SK-N-SH treated with all-trans-retinoic acid at 6 μM for 48 hours (cell line): ENCODE data around the gene S100G.
A peak's percentile ranks its signal among the peaks of the same experiment; 100 is the strongest.

Experiments used
- ATAC-seq: fragments of 200-7000 bp; cut with Tn5 transposase; 3 replicates; pipeline ENCODE4 v1.9.1; 2020; ENCODE audit warnings: mild to moderate bottlenecking, moderate library complexity
- ARNTL ChIP-seq: fragments of 450-650 bp; formaldehyde crosslinking; IDR thresholded peaks from 2 replicates; pipeline ENCODE4 v1.5.0; 2020; ENCODE audit warnings: low read depth, mild to moderate bottlenecking, moderate library complexity, borderline replicate concordance
- BACH2 ChIP-seq: fragments of 250-450 bp; sonication (Bioruptor Pico); IDR thresholded peaks from 2 replicates; pipeline ENCODE4 v1.9.0; 2021; ENCODE audit warnings: mild to moderate bottlenecking, borderline replicate concordance
- CSDC2 ChIP-seq: fragments of 250-450 bp; sonication (Bioruptor Pico); IDR thresholded peaks from 2 replicates; pipeline ENCODE4 v1.5.0; 2020; ENCODE audit warnings: mild to moderate bottlenecking, moderate library complexity
- CSRNP3 ChIP-seq: fragments of 250-450 bp; sonication (Bioruptor Pico); IDR thresholded peaks from 2 replicates; pipeline ENCODE4 v1.5.1; 2021; ENCODE audit warnings: mild to moderate bottlenecking, moderate library complexity
- ESRRG ChIP-seq: fragments of 250-450 bp; sonication (Bioruptor Pico); IDR thresholded peaks from 2 replicates; pipeline ENCODE4 v1.6.1; 2021; ENCODE audit warnings: mild to moderate bottlenecking
- GLIS3 ChIP-seq: fragments of 250-450 bp; sonication (Bioruptor Pico); IDR thresholded peaks from 2 replicates; pipeline ENCODE4 v1.5.0; 2020; ENCODE audit warnings: mild to moderate bottlenecking, moderate library complexity
- ISL1 ChIP-seq: fragments of 250-450 bp; sonication (Bioruptor Pico); IDR thresholded peaks from 2 replicates; pipeline ENCODE4 v2.1.2; 2022; ENCODE audit warnings: mild to moderate bottlenecking, moderate library complexity
- OSR1 ChIP-seq: fragments of 250-450 bp; sonication (Bioruptor Pico); IDR thresholded peaks from 2 replicates; pipeline ENCODE4 v1.8.0; 2022; ENCODE audit warnings: moderate library complexity, mild to moderate bottlenecking, inconsistent platforms
- PATZ1 ChIP-seq: fragments of 250-450 bp; sonication (Bioruptor Pico); IDR thresholded peaks from 2 replicates; pipeline ENCODE4 v1.8.0; 2020; ENCODE audit warnings: mild to moderate bottlenecking, moderate library complexity, borderline replicate concordance
- POU6F1 ChIP-seq: fragments of 250-450 bp; sonication (Bioruptor Pico); IDR thresholded peaks from 2 replicates; pipeline ENCODE4 v1.8.0; 2021; ENCODE audit warnings: low read depth, mild to moderate bottlenecking, moderate library complexity, borderline replicate concordance
- PPARA ChIP-seq: fragments of 250-450 bp; sonication (Bioruptor Pico); IDR thresholded peaks from 2 replicates; pipeline ENCODE4 v1.5.0; 2020; ENCODE audit warnings: mild to moderate bottlenecking, borderline replicate concordance
- RARB ChIP-seq: fragments of 250-450 bp; sonication (Bioruptor Pico); IDR thresholded peaks from 2 replicates; pipeline ENCODE4 v1.8.0; 2021; ENCODE audit warnings: mild to moderate bottlenecking, moderate library complexity
- SNAI2 ChIP-seq: fragments of 250-450 bp; sonication (Bioruptor Pico); IDR thresholded peaks from 2 replicates; pipeline ENCODE4 v1.5.0; 2020; ENCODE audit warnings: mild to moderate bottlenecking, moderate library complexity
- TCF4 ChIP-seq: fragments of 250-450 bp; sonication (Bioruptor Pico); IDR thresholded peaks from 2 replicates; pipeline ENCODE4 v1.8.0; 2021; ENCODE audit warnings: mild to moderate bottlenecking, moderate library complexity, borderline replicate concordance
- TOX ChIP-seq: fragments of 250-450 bp; sonication (Bioruptor Pico); IDR thresholded peaks from 2 replicates; pipeline ENCODE4 v1.8.0; 2021; ENCODE audit warnings: mild to moderate bottlenecking, moderate library complexity, borderline replicate concordance
- TSHZ2 ChIP-seq: fragments of 250-450 bp; sonication (Bioruptor Pico); IDR thresholded peaks from 2 replicates; pipeline ENCODE4 v1.5.0; 2020; ENCODE audit warnings: mild to moderate bottlenecking, moderate library complexity
- ZC3H10 ChIP-seq: fragments of 250-450 bp; sonication (Bioruptor Pico); IDR thresholded peaks from 2 replicates; pipeline ENCODE4 v1.5.1; 2021; ENCODE audit warnings: mild to moderate bottlenecking, moderate library complexity
- ZFP3 ChIP-seq: fragments of 250-450 bp; sonication (Bioruptor Pico); IDR thresholded peaks from 2 replicates; pipeline ENCODE4 v1.5.0; 2020; ENCODE audit warnings: mild to moderate bottlenecking, moderate library complexity
- ZFP30 ChIP-seq: fragments of 450-650 bp; formaldehyde crosslinking; IDR thresholded peaks from 2 replicates; pipeline ENCODE4 v1.5.0; 2022; ENCODE audit warnings: mild to moderate bottlenecking, moderate library complexity
- ZNF565 ChIP-seq: fragments of 450-650 bp; formaldehyde crosslinking; conservative IDR thresholded peaks from 2 replicates; pipeline ENCODE4 v1.5.0; 2020; ENCODE audit warnings: low read depth, mild to moderate bottlenecking, moderate library complexity
- ZNF70 ChIP-seq: fragments of 450-650 bp; formaldehyde crosslinking; IDR thresholded peaks from 2 replicates; pipeline ENCODE4 v1.5.0; 2020; ENCODE audit warnings: mild to moderate bottlenecking, moderate library complexity
- ZNF8 ChIP-seq: fragments of 450-650 bp; formaldehyde crosslinking; IDR thresholded peaks from 2 replicates; pipeline ENCODE4 v1.5.0; 2020; ENCODE audit warnings: mild to moderate bottlenecking, moderate library complexity

S100G gene

GRCh38 chrX:16695079-16695676 is 45.2 kb downstream of the S100G start:
- peak; percentile 80 for ATAC-seq
- TF ChIP-seq ARNTL = no peak
- no peak for TF ChIP-seq POU6F1 (CRISPR knock-in tag)
- no peak for TF ChIP-seq PPARA (CRISPR knock-in tag)
- no peak for TF ChIP-seq GLIS3 (CRISPR knock-in tag)
- TF ChIP-seq TCF4 (CRISPR knock-in tag) = no peak
- no peak for TF ChIP-seq TOX (CRISPR knock-in tag)
- TF ChIP-seq BACH2 (CRISPR knock-in tag) = no peak
- TF ChIP-seq TSHZ2 (CRISPR knock-in tag) = no peak
- no peak for TF ChIP-seq PATZ1
- no peak for TF ChIP-seq ZC3H10 (CRISPR knock-in tag)
- TF ChIP-seq OSR1 (CRISPR knock-in tag) = no peak
- no peak for TF ChIP-seq ZNF565 (CRISPR knock-in tag)
- no peak for TF ChIP-seq ZFP3 (CRISPR knock-in tag)
- TF ChIP-seq ZNF70 (CRISPR knock-in tag) = no peak
- no peak for TF ChIP-seq ZNF8 (CRISPR knock-in tag)
- no peak for TF ChIP-seq ZFP30 (CRISPR knock-in tag)
- no peak for TF ChIP-seq ISL1 (CRISPR knock-in tag)
- TF ChIP-seq RARB (CRISPR knock-in tag) = no peak

GRCh38 chrX:16696956-16697355 is 47.0 kb downstream of the S100G start:
- TF ChIP-seq ZC3H10 (CRISPR knock-in tag) = no peak
- TF ChIP-seq ZFP30 (CRISPR knock-in tag) = no peak
- TF ChIP-seq ISL1 (CRISPR knock-in tag) = no peak
- no peak for TF ChIP-seq ARNTL
- no peak for TF ChIP-seq CSRNP3 (CRISPR knock-in tag)
- no peak for TF ChIP-seq OSR1 (CRISPR knock-in tag)
- no peak for TF ChIP-seq PPARA (CRISPR knock-in tag)
- no peak for TF ChIP-seq GLIS3 (CRISPR knock-in tag)
- no peak for TF ChIP-seq ZNF70 (CRISPR knock-in tag)
- no peak for TF ChIP-seq TOX (CRISPR knock-in tag)
- TF ChIP-seq CSDC2 (CRISPR knock-in tag) = no peak
- no peak for TF ChIP-seq PATZ1
- no peak for TF ChIP-seq ESRRG (CRISPR knock-in tag)
- no peak for TF ChIP-seq ZFP3 (CRISPR knock-in tag)
- no peak for TF ChIP-seq ZNF8 (CRISPR knock-in tag)
- TF ChIP-seq SNAI2 = no peak
- TF ChIP-seq BACH2 (CRISPR knock-in tag) = no peak
- ATAC-seq = no peak
